ENCODE data around the gene DHRS1. TPM values are rescaled to one million over a fixed set of nuclear protein-coding genes. Genes with fewer than 3 reads are reported as not detected.

The DHRS1 gene
- total RNA-seq, 1 donor from 2014 or later = 26.5 TPM

DNA sequence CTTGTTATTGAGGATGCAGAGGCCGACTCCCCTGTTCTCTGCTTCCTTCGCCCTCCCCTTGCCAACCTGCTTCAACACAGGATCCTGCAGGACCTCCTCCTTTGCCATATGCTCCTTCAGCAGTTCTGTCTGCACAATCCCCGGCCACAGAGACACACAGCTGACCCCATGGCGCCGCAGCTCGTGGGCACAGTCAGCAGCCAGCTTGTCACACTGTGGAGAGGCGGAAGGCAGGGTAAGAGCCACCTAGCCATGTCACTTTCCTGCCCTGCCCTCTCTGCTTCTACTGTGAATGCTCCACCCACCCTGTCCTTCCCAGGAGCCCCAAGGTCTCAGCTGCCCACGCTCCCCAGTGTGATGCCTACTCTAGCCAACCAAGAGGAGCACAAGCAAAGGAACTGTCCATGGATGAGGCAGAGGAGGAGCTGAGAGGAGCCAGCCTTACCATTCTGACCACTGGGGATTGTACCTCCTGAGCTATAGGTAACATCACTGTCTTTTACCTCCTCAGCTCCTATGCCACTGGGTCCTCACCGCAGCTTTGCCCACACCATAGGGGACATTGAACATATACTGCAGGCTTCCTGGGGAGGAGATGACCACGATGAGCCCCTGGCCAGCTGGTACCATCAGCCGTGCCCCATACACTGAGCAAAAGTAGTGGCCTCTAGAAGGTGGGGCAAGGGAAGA is 7.3 kb downstream of the DHRS1 start:
- peaks cover 14% of the 10 kb centered on the region for H3K36me3 ChIP-seq (ENCODE audit: insufficient read depth, low read length)
- no peak for TF ChIP-seq EZH2 (IDR thresholded peaks at IDR 0.05; ENCODE audit: insufficient read depth, low read length)
- no peak for TF ChIP-seq CTCF (IDR thresholded peaks at IDR 0.05; ENCODE audit: insufficient read depth, low read depth, low read length)

GRCh38 chr14:24291446-24292117 is 8.0 kb downstream of the DHRS1 start:
- no peaks in the 10 kb centered on the region for H3K27me3 ChIP-seq (ENCODE audit: insufficient read depth, low read length)
- H3K4me1 Mint-ChIP-seq (ENCODE audit: low read depth, unreplicated experiment) = peaks cover 5% of the 10 kb centered on the region
- H3K36me3 Mint-ChIP-seq (ENCODE audit: low read depth, unreplicated experiment) = peaks cover 4% of the 10 kb centered on the region
- no peaks in the 10 kb centered on the region for H3K9me3 Mint-ChIP-seq (ENCODE audit: unreplicated experiment)
- FAIRE-seq (no peak), DNase-seq (ENCODE audit: low read depth) (no peak)
- H3K9me3 ChIP-seq (ENCODE audit: insufficient read depth, low read depth, low read length) = no peaks in the 10 kb centered on the region
- H3K4me3 Mint-ChIP-seq (ENCODE audit: unreplicated experiment) = no peak overlapping the region
- no peak overlapping the region for H3K9ac ChIP-seq (ENCODE audit: low read length)
- H2AFZ ChIP-seq (ENCODE audit: low read depth, low read length) = no peak overlapping the region
- no peak overlapping the region for H3K4me3 ChIP-seq (ENCODE audit: insufficient read depth, low read depth, low read length)
- H3K4me1 ChIP-seq (ENCODE audit: insufficient read depth, low read length) = peaks cover 3% of the 10 kb centered on the region
- H3K27me3 Mint-ChIP-seq (ENCODE audit: low read depth, unreplicated experiment) = no peaks in the 10 kb centered on the region
- H3K4me2 ChIP-seq (ENCODE audit: low read length) = no peak overlapping the region
- TF ChIP-seq CTCF (IDR thresholded peaks at IDR 0.05; ENCODE audit: insufficient read depth, low read depth, low read length) (no peak), EZH2 (IDR thresholded peaks at IDR 0.05; ENCODE audit: insufficient read depth, low read length) (no peak)
- H3K79me2 ChIP-seq (ENCODE audit: insufficient read depth, low read length) = no peaks in the 10 kb centered on the region
- no peaks in the 10 kb centered on the region for H4K20me1 ChIP-seq (ENCODE audit: insufficient read depth, low read length)
- no peak overlapping the region for H3K27ac ChIP-seq (ENCODE audit: low read depth, low read length)
- H3K36me3 ChIP-seq (ENCODE audit: insufficient read depth, low read length) = peaks cover 14% of the 10 kb centered on the region
- H3K27ac Mint-ChIP-seq (ENCODE audit: unreplicated experiment) = no peak overlapping the region

More for the DNA sequence above, 7.3 kb downstream of the DHRS1 start:
- Histone ChIP-seq H3K4me1 (ENCODE audit: insufficient read depth, low read length) (peaks cover 5% of the 10 kb centered on the region), H3K4me2 (ENCODE audit: low read length) (no peak overlapping the region), H3K9ac (ENCODE audit: low read length) (no peak overlapping the region), H3K9me3 (ENCODE audit: insufficient read depth, low read depth, low read length) (no peaks in the 10 kb centered on the region), H3K4me3 (ENCODE audit: insufficient read depth, low read depth, low read length) (no peak overlapping the region), H3K27me3 (ENCODE audit: insufficient read depth, low read length) (no peaks in the 10 kb centered on the region), H4K20me1 (ENCODE audit: insufficient read depth, low read length) (no peaks in the 10 kb centered on the region), H3K27ac (ENCODE audit: low read depth, low read length) (no peak overlapping the region), H2AFZ (ENCODE audit: low read depth, low read length) (no peak overlapping the region), H3K79me2 (ENCODE audit: insufficient read depth, low read length) (no peaks in the 10 kb centered on the region)
- Mint-ChIP-seq H3K36me3 (ENCODE audit: low read depth, unreplicated experiment) (peaks cover 6% of the 10 kb centered on the region), H3K27ac (ENCODE audit: unreplicated experiment) (no peak overlapping the region), H3K4me3 (ENCODE audit: unreplicated experiment) (no peak overlapping the region), H3K9me3 (ENCODE audit: unreplicated experiment) (no peaks in the 10 kb centered on the region), H3K27me3 (ENCODE audit: low read depth, unreplicated experiment) (no peaks in the 10 kb centered on the region), H3K4me1 (ENCODE audit: low read depth, unreplicated experiment) (peaks cover 11% of the 10 kb centered on the region)
- FAIRE-seq (no peak), DNase-seq (ENCODE audit: low read depth) (no peak)

- peak overlapping the region; percentile 22 for H3K4me3 Mint-ChIP-seq (ENCODE audit: unreplicated experiment)
- no peaks in the 10 kb centered on the region for H3K27me3 Mint-ChIP-seq (ENCODE audit: low read depth, unreplicated experiment)
- no peak for DNase-seq (ENCODE audit: low read depth)
- no peak overlapping the region for H3K9ac ChIP-seq (ENCODE audit: low read length)
- H3K9me3 Mint-ChIP-seq (ENCODE audit: unreplicated experiment) = no peaks in the 10 kb centered on the region
- H3K4me1 Mint-ChIP-seq (ENCODE audit: low read depth, unreplicated experiment) = no peaks in the 10 kb centered on the region
- no peaks in the 10 kb centered on the region for H4K20me1 ChIP-seq (ENCODE audit: insufficient read depth, low read length)
- no peak for FAIRE-seq
- no peak overlapping the region for H3K4me2 ChIP-seq (ENCODE audit: low read length)
- H3K27ac Mint-ChIP-seq (ENCODE audit: unreplicated experiment) = no peak overlapping the region
- no peaks in the 10 kb centered on the region for H3K79me2 ChIP-seq (ENCODE audit: insufficient read depth, low read length)
- no peak overlapping the region for H2AFZ ChIP-seq (ENCODE audit: low read depth, low read length)
- no peaks in the 10 kb centered on the region for H3K9me3 ChIP-seq (ENCODE audit: insufficient read depth, low read depth, low read length)
- H3K27ac ChIP-seq (ENCODE audit: low read depth, low read length) = no peak overlapping the region
- peaks cover 2% of the 10 kb centered on the region for H3K36me3 Mint-ChIP-seq (ENCODE audit: low read depth, unreplicated experiment)
- H3K4me1 ChIP-seq (ENCODE audit: insufficient read depth, low read length) = no peaks in the 10 kb centered on the region
- H3K36me3 ChIP-seq (ENCODE audit: insufficient read depth, low read length) = peaks cover 11% of the 10 kb centered on the region
- no peaks in the 10 kb centered on the region for H3K27me3 ChIP-seq (ENCODE audit: insufficient read depth, low read length)
- no peak for TF ChIP-seq CTCF (IDR thresholded peaks at IDR 0.05; ENCODE audit: insufficient read depth, low read depth, low read length)
- no peak for TF ChIP-seq EZH2 (IDR thresholded peaks at IDR 0.05; ENCODE audit: insufficient read depth, low read length)
- no peak overlapping the region for H3K4me3 ChIP-seq (ENCODE audit: insufficient read depth, low read depth, low read length)
These were observed 8.8 kb downstream of the DHRS1 start for GRCh38 chr14:24290746-24291145.

All from astrocyte (in vitro differentiated cells and primary cell).